Measurements from ENCODE around the gene CCDC137. TPM values are rescaled to one million over a fixed set of nuclear protein-coding genes. Genes with fewer than 3 reads are reported as not detected.
"Not testable (repeated sequence)": the region's sequence is repeated elsewhere in the genome, so short reads cannot be mapped to it uniquely, and the experiment has no call there.

Gene CCDC137, protein sequence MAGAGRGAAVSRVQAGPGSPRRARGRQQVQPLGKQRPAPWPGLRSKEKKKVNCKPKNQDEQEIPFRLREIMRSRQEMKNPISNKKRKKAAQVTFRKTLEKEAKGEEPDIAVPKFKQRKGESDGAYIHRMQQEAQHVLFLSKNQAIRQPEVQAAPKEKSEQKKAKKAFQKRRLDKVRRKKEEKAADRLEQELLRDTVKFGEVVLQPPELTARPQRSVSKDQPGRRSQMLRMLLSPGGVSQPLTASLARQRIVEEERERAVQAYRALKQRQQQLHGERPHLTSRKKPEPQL
- total RNA-seq (2014; rRNA removed; shearing (Covaris generic)), result 20.3 and 21.7 TPM in 2 replicates
- polyA plus RNA-seq (2014; cell fraction: nucleus; rRNA removed), result 44.2 and 71.0 TPM in 2 replicates

DNA sequence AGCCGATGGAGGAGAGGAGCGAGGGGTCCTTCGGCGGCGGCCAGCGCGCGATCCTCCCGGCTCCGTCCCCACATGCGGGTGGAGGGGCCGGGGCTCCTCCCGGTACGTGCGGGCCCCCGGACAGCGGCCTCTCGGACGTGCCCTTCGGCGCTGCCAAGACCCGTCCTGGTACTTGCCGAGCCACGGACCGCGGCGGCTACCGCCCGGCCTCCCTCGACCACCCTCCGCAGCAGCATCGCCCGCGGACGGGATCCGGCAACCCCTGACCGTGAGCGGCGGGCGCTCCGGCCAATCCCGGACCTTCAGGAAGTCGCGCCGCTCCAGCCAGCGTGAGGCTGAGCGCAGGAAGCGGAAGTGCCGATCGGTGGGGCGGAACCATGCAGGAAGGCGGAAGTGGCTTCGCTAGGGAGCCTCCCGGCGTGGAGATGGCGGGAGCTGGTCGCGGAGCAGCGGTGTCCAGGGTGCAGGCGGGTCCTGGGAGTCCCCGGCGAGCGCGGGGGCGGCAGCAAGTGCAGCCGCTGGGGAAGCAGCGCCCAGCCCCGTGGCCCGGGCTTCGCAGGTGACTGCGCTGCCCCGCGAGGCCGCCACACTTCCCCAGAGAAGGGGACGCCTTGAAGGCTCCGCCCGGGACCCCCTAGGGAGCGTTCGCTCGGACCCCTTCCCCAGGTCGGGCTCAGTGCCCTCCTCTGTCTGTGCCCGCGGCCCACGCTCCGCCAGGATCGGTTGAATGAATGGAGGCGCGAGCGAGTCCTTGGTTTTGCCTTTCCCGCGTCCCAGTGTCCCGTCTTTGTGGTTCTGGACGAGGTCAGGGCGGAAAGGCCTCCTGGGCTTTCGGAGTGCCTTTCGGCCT lies at the start of gene CCDC137, which contains the start of gene OXLD1:
Gene CCDC137, plus strand, starts transcription at position 396 of the 850 bp plus-strand sequence. Its CDS starts 30 bp downstream, at position 426.
Gene OXLD1, minus strand, starts transcription at position 264 of the 850 bp plus-strand sequence. Its CDS starts 28 bp downstream, at position 236.
- DNase-seq (ENCODE audit: extremely low read depth, low read depth), result peak; percentile 93

- no peak for DNase-seq (ENCODE audit: extremely low read depth, low read depth)
Observed at GRCh38 chr17:81616877-81617276, 49.7 kb upstream of the CCDC137 start.

GRCh38 chr17:81618307-81618706 lies 48.2 kb upstream of the CCDC137 start:
- not testable (repeated sequence) for DNase-seq (ENCODE audit: extremely low read depth, low read depth)

DNA sequence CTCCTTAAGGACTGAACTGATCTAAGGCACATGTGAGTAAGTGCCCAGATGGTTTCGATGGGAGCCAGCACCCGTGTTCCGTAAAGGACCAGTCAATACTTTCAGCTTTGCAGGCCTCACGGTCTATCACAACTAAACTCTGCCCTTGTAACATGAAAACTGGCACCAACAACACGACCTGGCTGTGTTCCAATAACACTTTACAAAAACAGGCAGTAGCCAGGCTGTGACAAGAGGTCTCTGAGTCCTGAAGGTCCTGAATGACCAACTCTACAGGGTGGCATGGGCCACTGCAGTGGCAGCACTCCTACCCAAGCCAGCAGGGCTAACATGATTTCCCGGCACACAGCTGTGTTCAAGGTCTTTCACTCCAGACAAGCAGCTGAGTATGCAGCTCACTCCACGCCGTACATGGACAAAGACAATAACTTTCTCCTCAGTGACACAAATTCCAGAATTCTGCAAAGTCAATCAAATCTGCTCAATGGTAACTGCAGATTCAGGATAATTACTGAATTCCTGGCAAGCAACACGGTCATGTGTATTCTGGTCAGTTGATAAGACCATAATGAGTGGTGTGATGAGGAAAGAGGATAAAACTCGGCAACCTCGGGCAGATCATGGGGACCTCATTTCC lies 44.9 kb upstream of the CCDC137 start:
- no peak for DNase-seq (ENCODE audit: extremely low read depth, low read depth)

GRCh38 chr17:81630274-81630673 lies 36.3 kb upstream of the CCDC137 start:
- DNase-seq (ENCODE audit: extremely low read depth, low read depth), result no peak

DNA sequence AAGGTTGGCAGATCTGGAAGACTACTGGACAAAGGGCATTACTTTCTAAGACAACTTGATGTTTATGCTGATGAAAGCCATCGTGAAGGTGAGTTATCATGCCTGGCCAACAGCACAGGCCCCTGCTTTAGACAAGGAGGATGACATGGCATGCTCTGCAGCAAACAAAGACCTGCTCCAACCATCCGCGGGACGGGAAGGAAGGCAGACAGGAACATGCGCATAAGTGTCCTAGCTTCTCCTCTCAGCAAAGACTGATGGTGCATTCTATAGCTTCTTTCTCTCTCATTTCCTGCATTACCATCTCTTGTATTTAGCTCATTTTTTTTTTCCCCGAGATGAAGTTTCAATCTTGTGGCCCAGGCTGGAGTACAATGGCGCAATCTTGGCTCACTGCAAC lies 35.1 kb upstream of the CCDC137 start:
- no peak for DNase-seq (ENCODE audit: extremely low read depth, low read depth)

GRCh38 chr17:81635431-81635830 lies 31.1 kb upstream of the CCDC137 start:
- no peak for DNase-seq (ENCODE audit: extremely low read depth, low read depth)

- DNase-seq (ENCODE audit: extremely low read depth, low read depth), result peak; percentile 43
Observed at GRCh38 chr17:81635973-81636504, 30.5 kb upstream of the CCDC137 start.

- peak; percentile 80 for DNase-seq (ENCODE audit: extremely low read depth, low read depth)
Observed at GRCh38 chr17:81636505-81637288, 29.8 kb upstream of the CCDC137 start, which contains the start of the genes NPLOC4 and TSPAN10. Gene NPLOC4, minus strand, starts transcription at chr17:81637112. Its CDS starts 182 bp downstream, at chr17:81636930. Gene TSPAN10, plus strand, starts transcription at chr17:81637196. Its CDS starts 5,217 bp downstream, at chr17:81642413.

GRCh38 chr17:81638683-81639082 lies 27.9 kb upstream of the CCDC137 start:
- DNase-seq (ENCODE audit: extremely low read depth, low read depth), result no peak

- DNase-seq (ENCODE audit: extremely low read depth, low read depth), result no peak
Observed at GRCh38 chr17:81640011-81640410, 26.5 kb upstream of the CCDC137 start.

GRCh38 chr17:81641825-81642489 lies 24.6 kb upstream of the CCDC137 start:
- DNase-seq (ENCODE audit: extremely low read depth, low read depth), result no peak

DNA sequence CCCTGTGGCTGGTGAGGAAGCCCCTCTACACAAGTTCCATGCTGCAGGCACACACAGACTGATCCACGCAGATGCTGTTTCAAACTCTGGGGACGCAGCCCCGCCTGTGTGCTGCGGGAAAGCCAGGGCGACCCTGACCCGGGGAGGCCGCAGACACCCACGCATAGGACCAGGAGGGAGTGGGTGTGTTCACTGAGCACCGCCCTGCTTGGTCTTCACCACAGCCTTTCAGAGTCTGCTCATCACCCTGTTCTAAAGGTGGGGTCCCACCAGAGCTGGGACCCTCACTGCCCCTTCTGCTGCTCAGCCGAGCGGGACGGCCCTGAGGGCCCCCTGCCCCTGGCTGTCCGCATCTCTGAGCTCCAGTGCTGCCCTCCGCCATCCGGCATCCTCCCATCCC lies 22.0 kb upstream of the CCDC137 start:
- no peak for DNase-seq (ENCODE audit: extremely low read depth, low read depth)

DNA sequence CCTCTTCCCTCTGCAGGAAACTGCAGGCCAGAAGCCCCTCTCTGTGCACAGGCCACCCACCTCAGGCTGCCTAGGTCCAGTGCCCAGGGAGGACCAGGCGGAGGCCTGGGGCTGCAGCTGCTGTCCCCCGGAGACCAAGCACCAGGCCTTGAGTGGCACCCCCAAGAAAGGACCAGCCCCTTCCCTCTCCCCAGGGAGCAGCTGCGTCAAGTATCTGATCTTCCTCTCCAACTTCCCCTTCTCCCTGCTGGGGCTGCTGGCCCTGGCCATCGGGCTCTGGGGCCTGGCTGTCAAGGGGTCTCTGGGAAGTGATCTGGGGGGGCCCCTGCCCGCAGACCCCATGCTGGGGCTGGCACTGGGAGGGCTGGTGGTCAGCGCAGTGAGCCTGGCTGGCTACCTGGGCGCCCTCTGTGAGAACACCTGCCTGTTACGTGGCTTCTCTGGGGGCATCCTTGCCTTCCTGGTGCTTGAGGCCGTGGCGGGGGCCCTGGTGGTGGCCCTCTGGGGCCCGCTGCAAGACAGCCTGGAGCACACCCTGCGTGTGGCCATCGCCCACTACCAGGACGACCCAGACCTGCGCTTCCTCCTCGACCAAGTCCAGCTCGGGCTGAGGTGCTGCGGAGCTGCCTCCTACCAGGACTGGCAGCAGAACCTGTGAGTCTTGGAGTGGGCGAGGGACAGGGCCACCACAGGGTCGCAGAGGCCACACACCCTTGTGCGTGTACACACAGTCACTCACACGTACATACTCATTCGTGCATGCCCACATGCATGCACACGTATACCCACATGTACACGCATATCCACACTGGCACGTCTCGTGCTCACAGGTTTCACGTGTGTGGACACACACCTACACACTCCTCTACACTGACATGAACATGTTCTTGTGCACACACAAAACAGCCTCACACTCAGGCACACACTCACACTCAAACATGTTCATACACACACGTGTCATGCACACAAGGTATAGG lies 21.3 kb upstream of the CCDC137 start:
- DNase-seq (ENCODE audit: extremely low read depth, low read depth), result no peak

DNA sequence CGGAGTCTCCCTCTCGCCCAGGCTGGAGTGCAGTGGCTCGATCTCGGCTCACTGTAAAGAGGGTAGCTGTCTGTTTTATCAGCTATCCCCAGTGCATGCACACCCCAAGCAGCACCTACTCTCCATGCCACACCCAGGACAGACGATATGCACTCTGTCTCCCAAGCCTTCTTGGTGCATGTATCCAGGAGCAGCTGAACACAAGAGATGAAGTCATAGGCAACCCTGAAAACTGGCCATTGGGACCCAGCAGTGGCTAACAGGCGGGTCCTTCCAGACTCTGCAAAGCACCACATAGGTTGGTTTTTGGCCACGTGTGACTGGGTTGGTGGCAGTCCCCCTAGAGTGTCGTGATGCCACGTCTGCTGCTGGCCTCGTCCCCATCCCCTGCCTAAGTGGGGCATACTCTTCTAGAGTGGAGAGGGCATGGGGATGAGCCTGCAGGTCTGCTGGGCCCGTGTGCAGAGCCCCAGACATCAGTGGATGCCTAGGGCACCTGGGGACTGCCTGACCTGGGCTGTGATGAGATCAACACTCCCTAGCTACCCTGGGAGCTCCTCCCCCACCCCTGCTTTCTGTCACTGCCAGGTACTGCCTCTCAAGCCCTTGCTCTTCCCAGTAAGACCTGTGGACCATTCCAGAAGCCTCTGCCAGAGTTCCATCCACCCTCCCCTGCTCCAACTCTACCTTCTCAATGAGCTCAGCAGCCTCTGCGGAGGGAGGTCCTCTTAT lies 19.5 kb upstream of the CCDC137 start:
- DNase-seq (ENCODE audit: extremely low read depth, low read depth), result no peak

GRCh38 chr17:81647640-81648012 lies 18.9 kb upstream of the CCDC137 start:
- no peak for DNase-seq (ENCODE audit: extremely low read depth, low read depth)

DNA sequence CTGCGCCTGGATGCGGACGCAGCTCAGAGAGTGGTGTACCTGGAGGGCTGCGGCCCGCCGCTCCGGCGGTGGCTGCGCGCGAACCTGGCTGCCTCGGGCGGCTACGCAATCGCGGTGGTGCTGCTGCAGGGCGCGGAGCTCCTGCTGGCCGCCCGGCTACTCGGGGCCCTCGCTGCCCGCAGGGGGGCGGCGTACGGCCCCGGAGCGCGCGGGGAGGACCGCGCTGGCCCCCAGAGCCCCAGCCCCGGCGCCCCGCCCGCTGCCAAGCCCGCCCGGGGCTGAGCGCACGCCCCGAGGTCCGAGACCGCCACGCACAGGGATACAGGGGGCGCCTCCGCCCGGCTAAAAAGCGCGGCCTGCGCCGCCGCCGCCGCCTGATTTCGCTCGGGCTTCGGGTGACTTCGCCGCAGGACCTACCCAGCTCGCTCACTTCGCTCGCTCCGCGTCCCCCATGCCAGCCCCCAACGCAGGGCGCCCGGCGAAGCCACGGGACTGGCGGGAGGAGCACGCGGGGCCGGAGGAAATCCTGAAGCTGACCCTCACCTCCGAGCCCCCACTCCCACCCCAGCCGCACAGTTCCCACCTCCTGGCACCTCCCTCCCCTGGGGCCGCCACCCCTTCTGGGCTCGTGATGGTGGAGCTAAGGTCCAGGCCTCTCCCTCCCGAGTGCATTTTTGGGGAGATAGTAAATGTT lies 18.4 kb upstream of the CCDC137 start:
- DNase-seq (ENCODE audit: extremely low read depth, low read depth), result no peak
